ENCODE measurements around the gene DTL. TPM values are rescaled to one million over a fixed set of nuclear protein-coding genes. Genes with fewer than 3 reads are reported as not detected.
"Not testable (repeated sequence)": the region's sequence is repeated elsewhere in the genome, so short reads cannot be mapped to it uniquely, and the experiment has no call there.

DTL gene
- total and polyA plus RNA-seq, 4 donors = 8.0 to 12.1 (median 9.2) TPM

DNA sequence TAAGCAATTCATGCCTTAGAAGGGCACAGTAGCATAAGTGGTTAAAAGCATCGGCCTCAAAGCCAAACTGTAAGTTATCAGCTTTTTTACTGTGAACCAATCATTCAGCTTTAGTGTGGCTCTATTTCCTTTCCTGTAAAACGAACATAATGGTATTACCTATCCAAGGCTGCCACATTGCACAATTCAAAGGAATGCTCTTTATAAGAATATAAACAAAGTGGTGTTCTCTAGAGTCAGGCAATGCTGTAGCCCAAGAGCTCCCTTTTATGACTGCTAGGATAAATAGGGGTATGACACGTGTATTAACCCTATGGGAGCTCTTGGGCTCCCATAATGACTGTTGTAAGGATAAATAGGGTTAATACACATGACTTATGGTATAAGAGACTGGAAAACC is 25.5 kb upstream of the DTL start:
- 75% methylated on average over 2 of the region's 3 CpGs for WGBS (ENCODE audit: insufficient coverage)
- peak in 1 of 6 donors; percentile 17 for DNase-seq (ENCODE audit: low read depth in 4 of 6, low spot score in 6 of 6)

DNA sequence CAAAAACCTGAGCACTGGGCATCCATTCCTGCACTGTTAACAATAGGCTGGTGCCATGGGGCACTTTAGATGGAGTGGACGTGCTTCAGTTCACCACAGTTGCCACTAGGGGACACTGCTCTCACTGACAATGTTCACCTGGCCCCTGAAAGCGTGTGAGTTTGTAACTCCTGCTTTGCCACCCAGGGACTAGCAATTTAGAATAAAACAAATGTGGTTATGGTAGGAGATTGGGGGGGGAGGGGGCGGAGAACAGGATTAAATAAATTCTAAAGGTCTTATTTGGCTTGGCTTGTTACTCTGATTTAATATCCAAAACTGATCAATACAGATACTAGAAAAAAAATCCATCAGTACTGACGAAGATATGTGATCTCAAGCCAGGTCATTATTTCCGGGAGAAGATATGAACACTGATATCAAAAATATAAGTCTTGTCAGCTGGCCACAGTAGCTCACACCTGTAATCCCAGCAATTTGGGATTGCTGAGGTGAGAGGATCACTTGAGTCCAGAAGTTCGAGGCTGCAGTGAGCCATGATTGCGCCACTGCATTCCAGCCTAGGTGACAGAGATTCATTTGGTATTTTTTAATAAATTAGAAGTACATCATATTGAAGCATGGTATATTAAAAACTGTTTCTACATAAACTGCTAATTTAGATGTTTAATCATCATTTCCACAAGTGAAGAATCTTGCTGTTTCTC is 23.4 kb upstream of the DTL start:
- no peaks in the 10 kb centered on the region for H3K27me3 ChIP-seq (ENCODE audit: control insufficient read depth, insufficient read depth, low read length)
- peak in 5 of 6 donors; percentile 18 to 82 (median 35) for DNase-seq (ENCODE audit: low read depth in 4 of 6, low spot score in 6 of 6)
- peaks cover 5% of the 10 kb centered on the region for H3K36me3 ChIP-seq (ENCODE audit: control insufficient read depth, insufficient read depth, low read length)
- 48% methylated on average over 2 of the region's 7 CpGs for WGBS (ENCODE audit: insufficient coverage)
- H3K27ac ChIP-seq (ENCODE audit: low read depth, low read length) = no peak overlapping the region
- H3K9me3 ChIP-seq (ENCODE audit: control insufficient read depth, insufficient read depth, low read length) = no peaks in the 10 kb centered on the region
- H3K4me3 ChIP-seq (ENCODE audit: low read depth, low read length) = no peak overlapping the region
- no peaks in the 10 kb centered on the region for H3K4me1 ChIP-seq (ENCODE audit: control insufficient read depth, insufficient read depth, low read length)

More for the DNA sequence above, 25.5 kb upstream of the DTL start:
- Histone ChIP-seq H3K36me3 (ENCODE audit: control insufficient read depth, insufficient read depth, low read length) (peaks cover 5% of the 10 kb centered on the region), H3K27me3 (ENCODE audit: control insufficient read depth, insufficient read depth, low read length) (no peaks in the 10 kb centered on the region), H3K9me3 (ENCODE audit: control insufficient read depth, insufficient read depth, low read length) (no peaks in the 10 kb centered on the region), H3K4me3 (ENCODE audit: low read depth, low read length) (no peak overlapping the region), H3K27ac (ENCODE audit: low read depth, low read length) (no peak overlapping the region), H3K4me1 (ENCODE audit: control insufficient read depth, insufficient read depth, low read length) (no peaks in the 10 kb centered on the region)

DNA sequence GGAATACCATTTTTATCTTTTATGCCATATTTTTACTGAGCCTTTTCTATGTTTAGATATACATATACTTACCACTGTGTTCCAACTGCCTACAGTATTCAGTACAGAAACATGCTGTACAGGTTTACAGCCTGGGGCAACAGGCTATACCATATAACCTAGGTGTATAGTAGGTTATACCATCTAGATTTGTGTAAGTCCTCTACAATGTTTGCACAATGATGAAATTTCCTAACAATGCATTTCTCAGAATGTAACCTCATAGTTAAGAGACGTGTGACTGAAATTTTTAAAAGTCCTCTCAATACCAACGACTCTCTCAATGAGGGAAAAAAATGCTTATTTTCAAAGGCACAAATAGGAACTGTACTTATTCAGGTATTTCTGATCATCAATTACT is 21.9 kb upstream of the DTL start:
- Histone ChIP-seq H3K4me1 (ENCODE audit: control insufficient read depth, insufficient read depth, low read length) (no peaks in the 10 kb centered on the region), H3K27me3 (ENCODE audit: control insufficient read depth, insufficient read depth, low read length) (no peaks in the 10 kb centered on the region), H3K27ac (ENCODE audit: low read depth, low read length) (no peak overlapping the region), H3K36me3 (ENCODE audit: control insufficient read depth, insufficient read depth, low read length) (peaks cover 5% of the 10 kb centered on the region), H3K9me3 (ENCODE audit: control insufficient read depth, insufficient read depth, low read length) (no peaks in the 10 kb centered on the region), H3K4me3 (ENCODE audit: low read depth, low read length) (no peak overlapping the region)
- DNase-seq (ENCODE audit: low read depth in 4 of 6, low spot score in 6 of 6) = no peak
- WGBS (ENCODE audit: insufficient coverage) = no CpG with 5 or more reads among the region's 2 CpGs

DNA sequence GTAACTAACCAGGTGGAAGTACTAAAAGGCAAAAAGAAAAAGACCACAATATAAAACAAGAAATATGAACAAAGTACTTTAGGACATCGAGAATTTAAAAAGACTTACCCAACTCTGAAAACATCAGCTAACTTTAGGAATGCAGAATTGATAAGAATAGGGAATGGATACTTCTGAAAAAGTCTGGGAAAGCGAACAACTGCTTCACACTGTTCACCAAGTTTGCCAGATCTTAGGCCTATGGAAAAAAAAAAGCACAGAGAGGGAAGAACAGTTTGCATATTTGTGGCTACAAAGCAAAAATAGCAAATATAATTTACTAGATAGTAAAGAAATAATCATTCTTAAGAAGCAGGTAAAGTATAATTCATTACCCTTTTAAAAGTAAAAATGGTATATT is 14.6 kb upstream of the DTL start:
- H3K27ac ChIP-seq (ENCODE audit: low read depth, low read length) = no peak overlapping the region
- no peaks in the 10 kb centered on the region for H3K9me3 ChIP-seq (ENCODE audit: control insufficient read depth, insufficient read depth, low read length)
- H3K4me1 ChIP-seq (ENCODE audit: control insufficient read depth, insufficient read depth, low read length) = no peaks in the 10 kb centered on the region
- H3K36me3 ChIP-seq (ENCODE audit: control insufficient read depth, insufficient read depth, low read length) = no peaks in the 10 kb centered on the region
- H3K4me3 ChIP-seq (ENCODE audit: low read depth, low read length) = no peak overlapping the region
- no peak for DNase-seq (ENCODE audit: low read depth in 4 of 6, low spot score in 6 of 6)
- no CpG with 5 or more reads among the region's 2 CpGs for WGBS (ENCODE audit: insufficient coverage)
- H3K27me3 ChIP-seq (ENCODE audit: control insufficient read depth, insufficient read depth, low read length) = no peaks in the 10 kb centered on the region

DNA sequence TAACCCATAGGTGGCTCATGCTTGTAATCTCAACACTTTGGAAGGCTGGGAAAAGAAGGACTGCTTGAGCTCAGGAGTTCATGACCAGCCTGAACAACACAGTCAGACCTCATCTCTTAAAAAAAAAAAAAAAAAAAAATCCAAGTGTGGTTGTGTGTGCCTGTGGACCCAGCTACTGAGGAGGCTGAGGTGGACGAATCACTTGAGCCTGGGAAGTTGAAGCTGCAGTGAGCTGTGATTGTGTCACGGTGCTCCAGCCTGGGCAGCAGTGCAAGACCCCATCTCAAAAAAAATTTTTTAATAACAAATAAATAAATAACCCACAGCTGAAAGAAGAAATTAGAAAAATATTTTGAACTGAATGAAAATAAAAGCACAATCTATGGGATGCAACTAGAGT is 14.0 kb upstream of the DTL start:
- WGBS (ENCODE audit: insufficient coverage) = no CpG with 5 or more reads among the region's 2 CpGs

DNA sequence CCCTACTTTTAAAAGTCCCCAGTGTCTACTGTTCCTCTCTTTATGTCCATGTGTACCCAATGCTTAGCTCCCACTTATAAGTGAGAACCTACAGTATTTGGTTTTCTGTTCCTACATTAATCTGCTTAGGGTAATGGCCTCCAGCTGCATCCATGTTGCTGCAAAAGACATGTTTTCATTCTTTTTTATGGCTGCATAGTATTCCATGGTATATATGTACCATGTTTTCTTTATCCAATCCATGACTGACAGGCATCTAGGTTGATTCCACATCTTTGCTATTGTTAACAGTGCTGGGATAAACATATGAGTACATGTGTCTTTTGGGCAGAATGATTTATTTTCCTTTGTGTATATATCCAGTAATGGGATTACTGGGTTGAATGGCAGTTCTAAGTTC is 12.6 kb upstream of the DTL start:
- not testable (repeated sequence) for H3K4me3 ChIP-seq (ENCODE audit: low read depth, low read length); H3K9me3 ChIP-seq (ENCODE audit: control insufficient read depth, insufficient read depth, low read length); H3K36me3 ChIP-seq (ENCODE audit: control insufficient read depth, insufficient read depth, low read length); H3K27ac ChIP-seq (ENCODE audit: low read depth, low read length); H3K4me1 ChIP-seq (ENCODE audit: control insufficient read depth, insufficient read depth, low read length); H3K27me3 ChIP-seq (ENCODE audit: control insufficient read depth, insufficient read depth, low read length); DNase-seq (ENCODE audit: low read depth in 4 of 6, low spot score in 6 of 6)

More for the DNA sequence above, 14.0 kb upstream of the DTL start:
- H3K4me1 ChIP-seq (ENCODE audit: control insufficient read depth, insufficient read depth, low read length) = no peaks in the 10 kb centered on the region
- H3K9me3 ChIP-seq (ENCODE audit: control insufficient read depth, insufficient read depth, low read length) = no peaks in the 10 kb centered on the region
- no peak overlapping the region for H3K4me3 ChIP-seq (ENCODE audit: low read depth, low read length)
- no peak overlapping the region for H3K27ac ChIP-seq (ENCODE audit: low read depth, low read length)
- H3K36me3 ChIP-seq (ENCODE audit: control insufficient read depth, insufficient read depth, low read length) = no peaks in the 10 kb centered on the region
- no peak for DNase-seq (ENCODE audit: low read depth in 4 of 6, low spot score in 6 of 6)
- no peaks in the 10 kb centered on the region for H3K27me3 ChIP-seq (ENCODE audit: control insufficient read depth, insufficient read depth, low read length)

DNA sequence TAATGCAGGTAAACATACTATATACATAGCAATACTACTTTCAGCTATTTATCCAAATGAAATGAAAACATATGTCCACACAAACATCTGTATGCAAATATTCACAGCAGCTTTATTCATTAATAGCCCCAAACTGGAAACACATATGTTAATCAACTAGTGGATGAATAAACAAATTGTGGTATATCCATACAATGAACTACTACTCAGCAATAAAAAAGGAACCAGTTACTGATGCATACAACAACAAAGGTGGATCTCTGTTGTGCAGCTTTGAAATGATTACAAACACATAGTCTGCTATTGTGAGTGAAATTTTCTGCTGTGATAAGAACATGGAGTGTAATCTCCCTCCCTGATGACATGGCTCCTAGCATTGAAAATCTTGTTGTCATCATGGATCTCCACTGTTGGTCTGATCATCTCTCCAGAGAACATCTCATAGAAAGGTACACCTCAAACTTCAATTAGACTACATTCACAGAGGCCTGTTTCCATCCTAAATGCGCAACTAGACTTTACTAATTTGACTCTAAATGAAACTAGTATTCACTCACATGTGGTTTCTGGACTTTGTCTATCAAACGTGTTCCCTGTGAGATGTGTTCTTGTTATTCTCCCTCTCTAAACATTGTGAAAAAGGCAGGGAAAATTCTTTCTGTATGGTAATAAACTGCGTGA is 10.9 kb upstream of the DTL start:
- no peaks in the 10 kb centered on the region for H3K4me1 ChIP-seq (ENCODE audit: control insufficient read depth, insufficient read depth, low read length)
- no peak overlapping the region for H3K27ac ChIP-seq (ENCODE audit: low read depth, low read length)
- 100% methylated on average over 1 of the region's 3 CpGs for WGBS (ENCODE audit: insufficient coverage)
- no peaks in the 10 kb centered on the region for H3K27me3 ChIP-seq (ENCODE audit: control insufficient read depth, insufficient read depth, low read length)
- DNase-seq (ENCODE audit: low read depth in 4 of 6, low spot score in 6 of 6) = no peak
- H3K9me3 ChIP-seq (ENCODE audit: control insufficient read depth, insufficient read depth, low read length) = no peaks in the 10 kb centered on the region
- no peaks in the 10 kb centered on the region for H3K36me3 ChIP-seq (ENCODE audit: control insufficient read depth, insufficient read depth, low read length)
- no peak overlapping the region for H3K4me3 ChIP-seq (ENCODE audit: low read depth, low read length)

DNA sequence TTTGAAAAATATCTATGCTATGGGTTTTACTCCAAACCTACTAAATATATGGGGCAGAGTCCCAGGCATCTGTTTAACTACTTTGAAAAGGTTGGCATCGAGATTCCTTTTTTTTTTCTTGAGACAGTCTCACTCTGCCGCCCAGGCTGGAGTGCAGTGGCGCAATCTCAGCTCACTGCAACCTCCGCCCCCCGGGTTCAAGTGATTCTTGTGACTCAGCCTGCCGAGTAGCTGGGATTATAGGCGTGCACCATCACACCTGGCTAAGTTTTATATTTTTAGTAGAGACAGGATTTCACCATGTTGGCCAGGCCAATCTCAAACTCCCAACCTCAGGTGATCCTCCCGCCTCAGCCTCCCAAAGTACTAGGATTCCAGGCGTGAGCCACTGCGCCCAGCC is 7.8 kb upstream of the DTL start:
- H3K27ac ChIP-seq (ENCODE audit: low read depth, low read length); H3K36me3 ChIP-seq (ENCODE audit: control insufficient read depth, insufficient read depth, low read length); H3K27me3 ChIP-seq (ENCODE audit: control insufficient read depth, insufficient read depth, low read length); H3K4me1 ChIP-seq (ENCODE audit: control insufficient read depth, insufficient read depth, low read length); H3K9me3 ChIP-seq (ENCODE audit: control insufficient read depth, insufficient read depth, low read length); DNase-seq (ENCODE audit: low read depth in 4 of 6, low spot score in 6 of 6); H3K4me3 ChIP-seq (ENCODE audit: low read depth, low read length): not testable (repeated sequence)
- 95% methylated on average over 4 of the region's 10 CpGs for WGBS (ENCODE audit: insufficient coverage)

DNA sequence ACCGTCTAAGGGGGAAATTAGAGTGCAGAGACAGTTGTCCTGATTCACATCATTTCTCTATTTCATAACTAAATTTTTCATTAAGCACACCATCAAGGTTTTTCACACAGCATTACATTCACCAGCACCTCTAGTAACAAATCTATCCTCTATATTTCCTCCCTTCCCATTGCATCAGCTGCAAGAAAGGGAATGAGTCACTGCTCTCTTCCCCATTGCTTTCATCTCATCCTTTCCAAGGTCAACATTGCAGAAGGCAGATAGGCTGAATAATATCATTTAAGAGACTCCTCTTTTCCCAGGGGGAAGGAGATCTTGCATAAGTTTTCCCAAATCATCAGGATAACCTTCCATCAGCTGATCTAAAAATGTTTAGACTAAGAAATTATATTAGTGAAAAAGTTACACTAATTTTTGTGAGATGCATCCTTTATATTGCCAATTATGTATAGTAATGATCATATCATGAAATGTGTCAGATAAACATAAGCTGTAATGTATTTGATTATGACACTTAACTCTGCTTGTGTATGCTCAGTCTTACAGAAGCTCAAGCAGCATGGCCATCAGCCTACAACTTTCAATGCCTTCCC is 4.5 kb upstream of the DTL start:
- H3K9me3 ChIP-seq (ENCODE audit: control insufficient read depth, insufficient read depth, low read length) = no peaks in the 10 kb centered on the region
- peaks cover 8% of the 10 kb centered on the region for H3K4me1 ChIP-seq (ENCODE audit: control insufficient read depth, insufficient read depth, low read length)
- no peaks in the 10 kb centered on the region for H3K27me3 ChIP-seq (ENCODE audit: control insufficient read depth, insufficient read depth, low read length)
- DNase-seq (ENCODE audit: low read depth in 4 of 6, low spot score in 6 of 6) = peak in 1 of 6 donors; percentile 20
- H3K27ac ChIP-seq (ENCODE audit: low read depth, low read length) = no peak overlapping the region
- H3K4me3 ChIP-seq (ENCODE audit: low read depth, low read length) = no peak overlapping the region
- H3K36me3 ChIP-seq (ENCODE audit: control insufficient read depth, insufficient read depth, low read length) = no peaks in the 10 kb centered on the region
- WGBS (ENCODE audit: insufficient coverage) = no CpG with 5 or more reads among the region's 1 CpG
